Colon (tissue), 2 donors: ENCODE data around the gene IQGAP2.

ENCODE experiments used
- FAIRE-seq: peaks from 2 replicates; lab custom pipeline; 2012; peaks lifted over from hg19 to GRCh38; lab: Jason Lieb, UNC
- donor health status: control.
- donor health status: control.

The IQGAP2 gene

GRCh38 chr5:76690037-76690679 is 287.1 kb downstream of the IQGAP2 start:
- FAIRE-seq, result no peak

- FAIRE-seq, result no peak
Measured at GRCh38 chr5:76690704-76691466, 287.8 kb downstream of the IQGAP2 start.

- FAIRE-seq, result no peak
Measured at GRCh38 chr5:76691467-76692273, 288.6 kb downstream of the IQGAP2 start.

GRCh38 chr5:76692274-76692540 is 289.1 kb downstream of the IQGAP2 start:
- FAIRE-seq, result no peak

GRCh38 chr5:76692651-76693050 is 289.6 kb downstream of the IQGAP2 start:
- no peak for FAIRE-seq

- FAIRE-seq, result no peak
Measured at GRCh38 chr5:76693141-76693540, 290.1 kb downstream of the IQGAP2 start.

- FAIRE-seq, result no peak
Measured at GRCh38 chr5:76694317-76694716, 291.2 kb downstream of the IQGAP2 start.

GRCh38 chr5:76695346-76695745 is 292.3 kb downstream of the IQGAP2 start:
- no peak for FAIRE-seq

- FAIRE-seq, result no peak
Measured at GRCh38 chr5:76696251-76696650, 293.2 kb downstream of the IQGAP2 start.

GRCh38 chr5:76697670-76698069 is 294.6 kb downstream of the IQGAP2 start:
- no peak for FAIRE-seq

GRCh38 chr5:76700571-76700970 is 297.5 kb downstream of the IQGAP2 start:
- FAIRE-seq, result no peak

GRCh38 chr5:76701298-76701697 is 298.2 kb downstream of the IQGAP2 start:
- FAIRE-seq, result no peak

GRCh38 chr5:76703707-76704106 is 300.6 kb downstream of the IQGAP2 start:
- no peak for FAIRE-seq

GRCh38 chr5:76704131-76704663 is 301.1 kb downstream of the IQGAP2 start:
- FAIRE-seq, result no peak

- no peak for FAIRE-seq
Measured at GRCh38 chr5:76705574-76705973, 302.5 kb downstream of the IQGAP2 start.

- FAIRE-seq, result no peak
Measured at GRCh38 chr5:76709762-76710161, 306.7 kb downstream of the IQGAP2 start.

GRCh38 chr5:76710991-76711390 is 307.9 kb downstream of the IQGAP2 start:
- no peak for FAIRE-seq

- no peak for FAIRE-seq
Measured at GRCh38 chr5:76714751-76715485, 311.8 kb downstream of the IQGAP2 start.

- no peak for FAIRE-seq
Measured at GRCh38 chr5:76715486-76715735, 312.3 kb downstream of the IQGAP2 start.

- no peak for FAIRE-seq
Measured at GRCh38 chr5:76715736-76716455, 312.8 kb downstream of the IQGAP2 start, which contains the start of gene F2R. TSS of gene F2R (plus strand) at chr5:76716126. CDS start at chr5:76716308, 182 bp downstream.

- FAIRE-seq, result no peak
Measured at GRCh38 chr5:76716456-76717157, 313.5 kb downstream of the IQGAP2 start.
